SK-N-SH (cell line): ENCODE data around the gene PALS2. TPM values are rescaled to one million over a fixed set of nuclear protein-coding genes. Genes with fewer than 3 reads are reported as not detected.

ENCODE experiments used
- CTCF ChIA-PET: fragments of 300-600, 350-600 bp; formaldehyde crosslinking; extraction: SDS; loops from one replicate; lab custom pipeline; 2021; lab: Yijun Ruan, JAX
- POLR2A ChIA-PET: fragments of 350-600 bp; sonication (Branson Sonifier 250); formaldehyde crosslinking; extraction: SDS; loops from one replicate; lab custom pipeline; 2020; ENCODE audit warnings: antibody characterized with exemption, inconsistent platforms; lab: Yijun Ruan, JAX
- DNase-seq: peaks from one replicate; pipeline ENCODE4 v3.0.0; 2012
- H2AFZ ChIP-seq: fragments of 200-600 bp; sonication (generic); 2 replicates; pipeline ENCODE4 v1.8.1; 2016; ENCODE audit warnings: antibody characterized with exemption, mild to moderate bottlenecking, low read depth
- H3F3A ChIP-seq: fragments of 200-600 bp; sonication (generic); replicated peaks from 2 replicates; pipeline ENCODE3; 2016; ENCODE audit warnings: antibody characterized with exemption, mild to moderate bottlenecking; ENCODE audit not compliant: insufficient read depth
- H3K27ac ChIP-seq, 2 experiments: fragments of 200-500 bp in 1 of 2; fragments of 200-600 bp in 1 of 2; sonication (Bioruptor generic) in 1 of 2; sonication (generic), shearing (Covaris generic) in 1 of 2; 2 replicates each; pipeline versions ENCODE4 v1.5.1 to v1.6.1; 2014 to 2016; ENCODE audit warnings: low read depth in 2 of 2, inconsistent platforms in 1 of 2, low read length in 1 of 2, mild to moderate bottlenecking in 1 of 2, mixed read lengths in 1 of 2
- H3K27me3 ChIP-seq: fragments of 200-600 bp; sonication (generic), shearing (Covaris generic); 2 replicates; pipeline ENCODE4 v1.6.1; 2016; ENCODE audit warnings: mixed run types; ENCODE audit not compliant: insufficient read depth
- H3K36me3 ChIP-seq, 2 experiments: fragments of 200-500 bp in 1 of 2; fragments of 200-600 bp in 1 of 2; sonication (Bioruptor generic) in 1 of 2; sonication (generic) in 1 of 2; replicated peaks in 1 of 2; 2 replicates each; pipeline versions ENCODE3 to v1.5.1; 2014 to 2016; ENCODE audit warnings: low read length in 1 of 2, mild to moderate bottlenecking in 1 of 2; ENCODE audit not compliant: insufficient read depth in 2 of 2, control insufficient read depth in 1 of 2
- H3K4me1 ChIP-seq, 2 experiments: fragments of 200-500 bp in 1 of 2; fragments of 200-600 bp in 1 of 2; sonication (Bioruptor generic) in 1 of 2; sonication (generic), shearing (Covaris generic) in 1 of 2; 2 replicates each; pipeline versions ENCODE4 v1.5.1 to v1.6.1; 2014 to 2016; ENCODE audit warnings: low read depth in 1 of 2, low read length in 1 of 2, mixed run types in 1 of 2; ENCODE audit not compliant: insufficient read depth in 2 of 2, control insufficient read depth in 1 of 2
- H3K4me2 ChIP-seq: fragments of 200-600 bp; sonication (generic), shearing (Covaris generic); 2 replicates; pipeline ENCODE4 v1.6.1; 2017; ENCODE audit warnings: mixed run types
- H3K4me3 ChIP-seq, 2 experiments: fragments of 200-500 bp in 1 of 2; fragments of 200-600 bp in 1 of 2; sonication (Bioruptor generic) in 1 of 2; sonication (generic), shearing (Covaris generic) in 1 of 2; 2 replicates each; pipeline versions ENCODE4 v1.5.1 to v1.8.1; 2014 to 2016; ENCODE audit warnings: low read depth in 2 of 2, inconsistent platforms in 1 of 2, low read length in 1 of 2, mild to moderate bottlenecking in 1 of 2, mixed read lengths in 1 of 2, moderate library complexity in 1 of 2
- H3K79me2 ChIP-seq: fragments of 200-600 bp; sonication (generic); 2 replicates; pipeline ENCODE4 v1.8.1; 2017; ENCODE audit warnings: mild to moderate bottlenecking; ENCODE audit not compliant: insufficient read depth
- H3K9ac ChIP-seq: fragments of 200-600 bp; sonication (generic); 2 replicates; pipeline ENCODE4 v1.6.1; 2017; ENCODE audit warnings: mixed run types
- H3K9me2 ChIP-seq: fragments of 200-600 bp; sonication (generic); 2 replicates; pipeline ENCODE4 v1.6.1; 2017; ENCODE audit warnings: mixed run types
- H3K9me3 ChIP-seq: fragments of 200-600 bp; sonication (generic); 2 replicates; pipeline ENCODE4 v1.6.1; 2017; ENCODE audit warnings: mixed run types, mild to moderate bottlenecking, moderate library complexity
- H4K20me1 ChIP-seq: fragments of 200-600 bp; sonication (generic); 2 replicates; pipeline ENCODE4 v1.6.1; 2017; ENCODE audit warnings: mild to moderate bottlenecking, mixed run types; ENCODE audit not compliant: insufficient read depth
- CHD2 ChIP-seq: fragments of 150-350 bp; IDR thresholded peaks from 2 replicates; pipeline ENCODE4 v1.6.1; 2018; ENCODE audit warnings: low read length; ENCODE audit not compliant: partially characterized antibody
- CTCF ChIP-seq: fragments of 200-600 bp; sonication (generic); IDR thresholded peaks from 2 replicates; pipeline ENCODE4 v1.6.1; 2017; ENCODE audit warnings: antibody characterized with exemption, mild to moderate bottlenecking, moderate library complexity
- ELF1 ChIP-seq: IDR thresholded peaks from 2 replicates; pipeline ENCODE4 v1.4.0; 2012
- FOSL2 ChIP-seq: IDR thresholded peaks from 2 replicates; pipeline ENCODE4 v1.4.0; 2012; ENCODE audit warnings: low read depth, mild to moderate bottlenecking, moderate library complexity, borderline replicate concordance
- FOXM1 ChIP-seq: IDR thresholded peaks from 2 replicates; pipeline ENCODE4 v1.4.0; 2012; ENCODE audit warnings: low read depth, mild to moderate bottlenecking
- GABPA ChIP-seq: IDR thresholded peaks from 2 replicates; pipeline ENCODE4 v1.4.0; 2012; ENCODE audit warnings: low read depth, mild to moderate bottlenecking
- MEF2A ChIP-seq: IDR thresholded peaks from 2 replicates; pipeline ENCODE4 v1.4.0; 2012; ENCODE audit warnings: low read depth, borderline replicate concordance
- MXI1 ChIP-seq: IDR thresholded peaks from 2 replicates; pipeline ENCODE4 v1.6.1; 2012; ENCODE audit warnings: mild to moderate bottlenecking, low read depth, low read length, improper control_type of control experiment
- RAD21 ChIP-seq: IDR thresholded peaks from 2 replicates; pipeline ENCODE4 v1.6.1; 2012; ENCODE audit warnings: mild to moderate bottlenecking, low read length
- REST ChIP-seq: IDR thresholded peaks from 2 replicates; pipeline ENCODE4 v1.6.1; 2012; ENCODE audit warnings: mild to moderate bottlenecking, low read depth, low read length, moderate library complexity
- RXRA ChIP-seq: IDR thresholded peaks from 2 replicates; pipeline ENCODE4 v1.4.0; 2012; ENCODE audit warnings: low read depth, mild to moderate bottlenecking, borderline replicate concordance
- SMC3 ChIP-seq: IDR thresholded peaks from 2 replicates; pipeline ENCODE4 v1.6.1; 2012; ENCODE audit warnings: low read depth, low read length, improper control_type of control experiment
- USF1 ChIP-seq: IDR thresholded peaks from 2 replicates; pipeline ENCODE4 v1.4.0; 2012; ENCODE audit warnings: low read depth, borderline replicate concordance
- USF2 ChIP-seq: fragments of 150-350 bp; IDR thresholded peaks from 2 replicates; pipeline ENCODE4 v1.6.1; 2017; ENCODE audit warnings: antibody characterized with exemption, low read length, low read depth, borderline replicate concordance
- YY1 ChIP-seq: IDR thresholded peaks from 2 replicates; pipeline ENCODE4 v1.4.0; 2012; ENCODE audit warnings: low read depth, mild to moderate bottlenecking
- WGBS: methylation state at CpG from one replicate; pipeline ENCODE4 v1.1.6; 2017; ENCODE audit warnings: low lambda C conversion rate; 5-methylcytosine and 5-hydroxymethylcytosine counted together
- polyA plus RNA-seq, 3 experiments: library from polyadenylated mRNA; depleted of rRNA; stranded (reverse); fragments of >200 nt; gene quantifications; 2 replicates each; pipeline ENCODE4 v1.2.3, GENCODE V29; 2012

PALS2 gene
- polyA plus RNA-seq, 1 of the 3 experiments (the other 2 are of a cell fraction) = 6.9 TPM

- no peak for DNase-seq
- Histone ChIP-seq H3K9me3 (no peaks in the 10 kb centered on the region), H3K4me2 (no peak overlapping the region), H3K36me3 (no peaks in the 10 kb centered on the region), H2AFZ (no peak overlapping the region), H3K4me3 (no peak overlapping the region), H3K27me3 (no peaks in the 10 kb centered on the region), H3K79me2 (no peaks in the 10 kb centered on the region), H4K20me1 (no peaks in the 10 kb centered on the region), H3K9me2 (no peaks in the 10 kb centered on the region), H3K9ac (no peak overlapping the region), H3K27ac (no peak overlapping the region), H3F3A (no peaks in the 10 kb centered on the region), H3K4me1 (no peaks in the 10 kb centered on the region)
- CTCF ChIA-PET = no interaction called here
- no peak for TF ChIP-seq ELF1
- TF ChIP-seq CHD2 = no peak
- no peak for TF ChIP-seq FOSL2
- TF ChIP-seq FOXM1 = no peak
- no peak for TF ChIP-seq RAD21
- TF ChIP-seq CTCF = no peak
- TF ChIP-seq RXRA = no peak
- TF ChIP-seq MXI1 = no peak
- TF ChIP-seq GABPA = no peak
- no peak for TF ChIP-seq SMC3
- no peak for TF ChIP-seq MEF2A
- TF ChIP-seq USF1 = no peak
- no peak for TF ChIP-seq USF2
- TF ChIP-seq REST = no peak
- TF ChIP-seq YY1 = no peak
- POLR2A ChIA-PET = no interaction called here
- 19% methylated on average over 2 of the region's 2 CpGs for WGBS
Measured at GRCh38 chr7:24536682-24537081, 36.6 kb upstream of the PALS2 start.
